Measurements from ENCODE around the gene HDAC8. TPM values are rescaled to one million over a fixed set of nuclear protein-coding genes. Genes with fewer than 3 reads are reported as not detected.

HDAC8 gene
- total RNA-seq, 6 experiments from 2014 or later, result 14.4 to 20.7 (median 17.8) TPM

GRCh38 chrX:72368796-72369195 lies 203.8 kb downstream of the HDAC8 start:
- H3K4me1 Mint-ChIP-seq (ENCODE audit: low read depth), result no peaks in the 10 kb centered on the region
- no peaks in the 10 kb centered on the region for H3K36me3 Mint-ChIP-seq (ENCODE audit: low read depth)
- TF ChIP-seq CTCF (IDR thresholded peaks at IDR 0.05), result no peak

DNA sequence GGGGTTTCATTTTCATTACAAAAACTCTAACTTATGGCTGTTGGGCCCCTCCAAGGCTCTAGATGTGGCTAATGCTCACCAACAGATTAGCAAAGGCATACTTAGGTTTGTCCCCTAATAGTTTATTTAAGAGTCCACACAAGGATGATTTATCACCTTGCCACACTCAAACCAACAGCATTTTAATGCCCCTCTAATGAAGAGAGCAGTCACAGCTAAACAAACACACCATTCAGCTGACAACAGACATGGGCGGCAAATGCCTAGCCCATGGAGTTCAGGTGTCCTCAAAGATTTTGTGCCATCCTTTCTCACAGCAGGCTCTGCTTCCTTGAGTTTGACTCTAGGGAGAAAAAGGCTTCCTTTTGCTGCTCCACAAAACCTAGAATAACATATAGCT lies 205.1 kb downstream of the HDAC8 start:
- Mint-ChIP-seq H3K4me3 (no peak overlapping the region), H3K27ac (no peak overlapping the region), H3K9me3 (no peaks in the 10 kb centered on the region), H3K36me3 (ENCODE audit: low read depth) (no peaks in the 10 kb centered on the region), H3K4me1 (ENCODE audit: low read depth) (no peaks in the 10 kb centered on the region), H3K27me3 (ENCODE audit: insufficient read depth) (no peaks in the 10 kb centered on the region)
- DNase-seq, result no peak
- no peak for TF ChIP-seq CTCF (IDR thresholded peaks at IDR 0.05)

More at GRCh38 chrX:72368796-72369195, 203.8 kb downstream of the HDAC8 start:
- Mint-ChIP-seq H3K27me3 (ENCODE audit: insufficient read depth) (no peaks in the 10 kb centered on the region), H3K4me3 (no peak overlapping the region), H3K9me3 (no peaks in the 10 kb centered on the region), H3K27ac (no peak overlapping the region)
- DNase-seq, result no peak

DNA sequence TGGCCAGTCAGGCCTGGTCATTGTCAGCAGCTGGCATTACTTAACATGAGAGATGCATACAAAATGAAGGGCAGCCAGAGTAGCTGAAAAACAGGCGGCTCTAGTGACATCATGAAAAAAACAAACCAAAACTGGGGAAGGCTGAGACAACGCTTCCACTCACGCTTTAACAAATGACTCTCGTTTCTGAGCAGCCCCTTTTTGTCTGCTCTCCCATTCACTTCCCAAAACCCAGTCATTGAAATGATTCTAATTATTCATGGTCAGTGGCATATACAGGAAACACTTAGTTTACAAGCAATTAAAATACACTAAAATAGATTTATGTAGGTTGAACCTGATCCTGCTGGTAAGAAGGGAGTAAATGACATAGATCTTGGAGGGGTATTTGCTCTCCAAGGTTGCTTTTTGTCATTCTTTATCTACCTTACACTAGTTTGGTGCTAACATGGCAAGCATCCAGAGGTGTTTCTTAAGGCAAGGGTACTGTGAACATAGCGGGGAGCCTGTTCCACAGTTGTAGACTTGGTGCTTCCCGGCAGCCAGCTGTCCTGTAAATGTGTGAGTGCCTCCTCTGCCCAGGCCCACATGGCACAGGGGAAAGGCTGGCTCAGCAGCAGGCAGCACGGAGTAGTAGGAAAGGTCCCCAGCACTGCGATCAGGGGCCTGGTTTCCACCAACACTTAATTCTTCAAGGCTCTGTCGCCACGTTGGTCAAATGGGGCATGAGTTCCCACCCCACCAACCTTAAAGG lies 205.8 kb downstream of the HDAC8 start:
- H3K36me3 Mint-ChIP-seq (ENCODE audit: low read depth), result no peaks in the 10 kb centered on the region
- TF ChIP-seq CTCF (IDR thresholded peaks at IDR 0.05), result no peak
- H3K9me3 Mint-ChIP-seq, result no peaks in the 10 kb centered on the region
- no peak overlapping the region for H3K4me3 Mint-ChIP-seq
- H3K27ac Mint-ChIP-seq, result no peak overlapping the region
- DNase-seq, result no peak
- H3K27me3 Mint-ChIP-seq (ENCODE audit: insufficient read depth), result no peaks in the 10 kb centered on the region
- no peaks in the 10 kb centered on the region for H3K4me1 Mint-ChIP-seq (ENCODE audit: low read depth)

DNA sequence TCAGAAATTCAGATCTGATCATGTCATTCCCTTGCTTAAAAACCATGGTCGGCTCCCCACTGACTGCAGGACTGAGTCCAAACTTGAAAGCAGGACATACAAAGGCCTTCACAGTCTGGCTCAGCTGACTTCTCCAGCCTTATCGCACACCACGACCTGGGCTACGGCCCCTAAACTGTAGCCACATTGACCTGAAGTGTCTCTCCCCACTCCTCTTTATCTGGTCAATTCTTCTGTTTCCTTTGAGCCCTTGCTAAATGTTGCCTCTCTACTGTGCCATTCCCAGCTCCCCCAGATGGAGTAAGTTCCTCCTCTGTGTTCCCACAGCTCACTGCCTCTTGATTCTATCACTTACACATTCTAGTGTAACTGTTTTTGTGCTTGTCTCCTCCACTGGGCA lies 206.5 kb downstream of the HDAC8 start:
- Mint-ChIP-seq H3K36me3 (ENCODE audit: low read depth) (no peaks in the 10 kb centered on the region), H3K27me3 (ENCODE audit: insufficient read depth) (no peaks in the 10 kb centered on the region), H3K4me1 (ENCODE audit: low read depth) (no peaks in the 10 kb centered on the region), H3K9me3 (no peaks in the 10 kb centered on the region), H3K4me3 (no peak overlapping the region), H3K27ac (no peak overlapping the region)
- DNase-seq, result no peak
- TF ChIP-seq CTCF (IDR thresholded peaks at IDR 0.05), result no peak

DNA sequence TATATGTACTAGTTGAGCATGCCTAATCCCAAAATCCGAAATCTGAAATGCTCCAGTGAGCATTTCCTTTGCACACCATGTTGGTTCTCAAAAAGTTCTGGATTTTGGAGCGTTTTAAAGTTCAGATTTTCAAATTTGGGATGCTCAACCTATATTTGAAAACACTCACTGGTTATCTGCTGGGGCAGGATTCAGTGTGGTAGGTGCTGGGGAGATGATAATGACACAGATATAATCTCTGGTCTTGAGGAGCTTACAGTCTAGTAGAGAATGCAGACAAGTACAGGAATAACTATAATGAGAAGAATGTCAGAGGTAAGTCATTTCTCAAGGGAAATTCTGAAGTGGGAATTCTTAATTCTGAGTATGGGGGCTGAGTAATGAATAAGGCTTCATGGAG lies 207.5 kb downstream of the HDAC8 start:
- Mint-ChIP-seq H3K4me3 (no peak overlapping the region), H3K27me3 (ENCODE audit: insufficient read depth) (no peaks in the 10 kb centered on the region), H3K4me1 (ENCODE audit: low read depth) (no peaks in the 10 kb centered on the region), H3K27ac (no peak overlapping the region), H3K36me3 (ENCODE audit: low read depth) (no peaks in the 10 kb centered on the region), H3K9me3 (no peaks in the 10 kb centered on the region)
- no peak for DNase-seq
- TF ChIP-seq CTCF (IDR thresholded peaks at IDR 0.05), result no peak
